ENCODE measurements around the gene DACH1.

DNA sequence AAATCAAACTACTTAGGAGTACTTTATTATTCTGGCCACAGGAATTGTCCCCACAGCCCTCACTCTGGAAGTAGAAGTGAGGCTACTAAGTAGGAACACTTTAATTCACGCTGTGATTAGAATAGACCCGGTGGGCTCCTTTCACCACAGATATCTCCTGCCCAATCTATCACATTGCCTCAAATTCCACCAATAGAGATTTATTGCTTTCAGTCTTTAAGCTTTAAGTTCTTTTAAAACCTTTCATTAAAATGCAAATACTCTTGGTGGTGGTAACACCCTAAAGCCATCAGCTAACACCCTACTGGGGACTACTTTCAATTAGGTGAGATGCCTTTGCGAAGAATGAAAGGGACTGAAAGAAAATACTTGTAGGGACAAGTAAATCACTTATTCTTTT, 181.9 kb downstream of the DACH1 start:
- TF ChIP-seq, protein P1, sequence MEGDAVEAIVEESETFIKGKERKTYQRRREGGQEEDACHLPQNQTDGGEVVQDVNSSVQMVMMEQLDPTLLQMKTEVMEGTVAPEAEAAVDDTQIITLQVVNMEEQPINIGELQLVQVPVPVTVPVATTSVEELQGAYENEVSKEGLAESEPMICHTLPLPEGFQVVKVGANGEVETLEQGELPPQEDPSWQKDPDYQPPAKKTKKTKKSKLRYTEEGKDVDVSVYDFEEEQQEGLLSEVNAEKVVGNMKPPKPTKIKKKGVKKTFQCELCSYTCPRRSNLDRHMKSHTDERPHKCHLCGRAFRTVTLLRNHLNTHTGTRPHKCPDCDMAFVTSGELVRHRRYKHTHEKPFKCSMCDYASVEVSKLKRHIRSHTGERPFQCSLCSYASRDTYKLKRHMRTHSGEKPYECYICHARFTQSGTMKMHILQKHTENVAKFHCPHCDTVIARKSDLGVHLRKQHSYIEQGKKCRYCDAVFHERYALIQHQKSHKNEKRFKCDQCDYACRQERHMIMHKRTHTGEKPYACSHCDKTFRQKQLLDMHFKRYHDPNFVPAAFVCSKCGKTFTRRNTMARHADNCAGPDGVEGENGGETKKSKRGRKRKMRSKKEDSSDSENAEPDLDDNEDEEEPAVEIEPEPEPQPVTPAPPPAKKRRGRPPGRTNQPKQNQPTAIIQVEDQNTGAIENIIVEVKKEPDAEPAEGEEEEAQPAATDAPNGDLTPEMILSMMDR (IDR thresholded peaks at IDR 0.05): no peak
- no peak for TF ChIP-seq POLR2A (IDR thresholded peaks at IDR 0.05)

Measured in lower leg skin (tissue), 3 donors.